BJ (cell line): Measurements from ENCODE around the gene RGS9BP. TPM values are rescaled to one million over a fixed set of nuclear protein-coding genes. Genes with fewer than 3 reads are reported as not detected.

Experiments used
- CTCF ChIA-PET: fragments of 350-600 bp; formaldehyde crosslinking; extraction: SDS; loops from one replicate; lab custom pipeline; 2021; ENCODE audit warnings: antibody characterized with exemption, inconsistent platforms; lab: Yijun Ruan, JAX
- POLR2A ChIA-PET: fragments of 300-600 bp; sonication (Branson Sonifier 250); formaldehyde crosslinking; extraction: SDS; loops from one replicate; lab custom pipeline; 2021; ENCODE audit warnings: antibody characterized with exemption; lab: Charles Lee
- DNase-seq: peaks from one replicate; pipeline ENCODE4 v3.0.0-alpha.2; 2011; ENCODE audit warnings: low read depth
- H3K27me3 ChIP-seq: 2 replicates; pipeline ENCODE4 v1.6.0; 2011; ENCODE audit warnings: low read length; ENCODE audit not compliant: control insufficient read depth, insufficient read depth
- H3K36me3 ChIP-seq: 2 replicates; pipeline ENCODE4 v1.5.1; 2011; ENCODE audit warnings: low read length; ENCODE audit not compliant: control insufficient read depth, insufficient read depth
- H3K4me3 ChIP-seq: 2 replicates; pipeline ENCODE4 v1.5.1; 2011; ENCODE audit warnings: low read depth, mild to moderate bottlenecking, control low read depth, low read length
- polyA plus RNA-seq: library from polyadenylated mRNA; depleted of rRNA; stranded (reverse); fragments of >200 nt; gene quantifications from 2 replicates; pipeline ENCODE4 v1.2.3, GENCODE V29; 2011
- TF ChIP-seq, protein P1 (sequence below): IDR thresholded peaks from 2 replicates; pipeline ENCODE4 v1.5.1; 2011; ENCODE audit warnings: low read depth, mild to moderate bottlenecking, control low read depth, inconsistent platforms, low read length, moderate library complexity; ENCODE audit not compliant: insufficient read depth

RGS9BP gene
- polyA plus RNA-seq, 1 experiment, result 0.12 TPM

DNA sequence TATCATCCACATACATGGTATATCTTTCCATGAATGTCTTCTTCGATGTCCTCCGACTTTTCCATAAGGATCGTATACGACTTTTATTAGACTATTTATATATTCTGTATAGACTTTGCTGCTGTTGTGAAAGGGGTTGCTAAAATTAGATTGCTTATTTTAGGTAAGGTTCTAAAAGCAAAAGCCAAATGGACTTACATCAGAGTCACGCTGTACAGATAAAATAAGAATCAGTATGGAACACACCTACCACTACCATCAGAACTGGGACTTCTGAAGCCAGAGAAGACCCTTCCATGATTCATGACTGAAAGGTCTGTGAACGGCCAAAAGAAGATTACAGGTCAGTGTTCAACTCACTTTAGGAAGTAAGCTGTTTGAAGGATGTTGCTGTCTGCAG, 9.6 kb upstream of the RGS9BP start:
- ChIA-PET POLR2A (no interaction called here), CTCF (interaction anchor here (0.6 kb wide), 1 partner anchor 575 kb away, joined by 3 read pairs; no protein-coding TSS in a partner anchor)
- no peaks in the 10 kb centered on the region for H3K36me3 ChIP-seq

DNA sequence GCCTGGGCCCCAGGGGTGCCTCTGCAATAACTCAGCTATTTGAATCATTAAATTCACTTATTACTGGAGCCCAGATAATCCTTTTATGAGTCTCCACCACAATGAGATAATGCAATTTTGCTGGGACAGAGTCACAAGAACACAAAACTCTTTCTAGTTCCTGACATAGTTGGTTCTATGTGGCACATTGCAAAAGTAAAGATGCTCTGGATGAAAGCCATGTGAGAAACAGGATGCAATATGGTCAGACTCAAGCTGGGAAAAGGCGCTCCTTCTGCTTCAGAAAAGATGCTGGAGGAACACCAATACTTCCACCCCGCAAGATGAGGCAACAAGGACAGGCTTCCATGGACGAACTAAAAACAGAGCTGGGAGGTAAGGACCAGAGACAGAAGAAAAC, 6.3 kb upstream of the RGS9BP start:
- POLR2A ChIA-PET, result no interaction called here
- CTCF ChIA-PET, result interaction anchor here (0.6 to 0.9 kb wide), 2 partner anchors 12 to 70 kb away, joined by 3 read pairs; no protein-coding TSS in a partner anchor

More for the DNA sequence above, 9.6 kb upstream of the RGS9BP start:
- no peak for DNase-seq
- TF ChIP-seq, protein P1, sequence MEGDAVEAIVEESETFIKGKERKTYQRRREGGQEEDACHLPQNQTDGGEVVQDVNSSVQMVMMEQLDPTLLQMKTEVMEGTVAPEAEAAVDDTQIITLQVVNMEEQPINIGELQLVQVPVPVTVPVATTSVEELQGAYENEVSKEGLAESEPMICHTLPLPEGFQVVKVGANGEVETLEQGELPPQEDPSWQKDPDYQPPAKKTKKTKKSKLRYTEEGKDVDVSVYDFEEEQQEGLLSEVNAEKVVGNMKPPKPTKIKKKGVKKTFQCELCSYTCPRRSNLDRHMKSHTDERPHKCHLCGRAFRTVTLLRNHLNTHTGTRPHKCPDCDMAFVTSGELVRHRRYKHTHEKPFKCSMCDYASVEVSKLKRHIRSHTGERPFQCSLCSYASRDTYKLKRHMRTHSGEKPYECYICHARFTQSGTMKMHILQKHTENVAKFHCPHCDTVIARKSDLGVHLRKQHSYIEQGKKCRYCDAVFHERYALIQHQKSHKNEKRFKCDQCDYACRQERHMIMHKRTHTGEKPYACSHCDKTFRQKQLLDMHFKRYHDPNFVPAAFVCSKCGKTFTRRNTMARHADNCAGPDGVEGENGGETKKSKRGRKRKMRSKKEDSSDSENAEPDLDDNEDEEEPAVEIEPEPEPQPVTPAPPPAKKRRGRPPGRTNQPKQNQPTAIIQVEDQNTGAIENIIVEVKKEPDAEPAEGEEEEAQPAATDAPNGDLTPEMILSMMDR, result no peak
- H3K27me3 ChIP-seq, result no peaks in the 10 kb centered on the region
- H3K4me3 ChIP-seq, result no peak overlapping the region

DNA sequence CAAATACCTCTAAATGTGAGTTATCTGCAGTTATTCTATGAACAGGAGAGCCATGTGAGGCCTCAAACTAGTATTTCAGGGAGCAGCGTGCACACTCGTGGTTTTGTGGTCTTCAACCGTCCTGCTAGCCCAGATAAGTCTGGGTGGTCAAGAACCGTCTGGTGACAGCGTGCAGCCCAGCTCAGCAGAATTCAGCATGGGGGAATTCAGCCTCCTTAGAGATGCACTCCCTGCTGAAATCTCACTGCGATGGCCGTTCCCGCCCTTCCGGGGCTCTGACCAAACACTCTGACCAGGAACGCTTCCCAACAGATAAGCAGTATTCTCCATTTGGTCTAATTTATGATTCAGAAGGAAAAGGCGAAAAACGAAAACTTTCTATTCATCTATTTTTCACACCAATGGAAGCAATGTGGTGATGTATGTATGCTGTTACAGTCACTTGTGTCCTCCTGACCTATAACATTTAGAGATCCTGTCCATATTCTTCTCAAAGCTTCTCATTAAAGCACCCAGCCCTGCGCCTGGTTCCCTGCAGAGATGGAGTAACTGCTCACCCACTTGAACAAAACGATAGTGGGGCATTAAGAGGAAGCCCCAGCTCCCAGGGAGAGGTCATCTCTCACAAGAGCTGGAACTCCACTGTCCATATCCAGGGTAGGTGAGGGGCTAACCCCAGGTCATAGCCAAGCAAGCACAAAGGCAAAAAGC, 3.6 kb upstream of the RGS9BP start:
- no peak for DNase-seq
- TF ChIP-seq, protein P1, result no peak
- POLR2A ChIA-PET, result no interaction called here
- CTCF ChIA-PET, result no interaction called here
- Histone ChIP-seq H3K36me3 (no peaks in the 10 kb centered on the region), H3K4me3 (no peak overlapping the region), H3K27me3 (peaks cover 11% of the 10 kb centered on the region)

More for the DNA sequence above, 6.3 kb upstream of the RGS9BP start:
- no peak for DNase-seq
- Histone ChIP-seq H3K36me3 (no peaks in the 10 kb centered on the region), H3K4me3 (no peak overlapping the region), H3K27me3 (no peaks in the 10 kb centered on the region)
- TF ChIP-seq, protein P1, result no peak

DNA sequence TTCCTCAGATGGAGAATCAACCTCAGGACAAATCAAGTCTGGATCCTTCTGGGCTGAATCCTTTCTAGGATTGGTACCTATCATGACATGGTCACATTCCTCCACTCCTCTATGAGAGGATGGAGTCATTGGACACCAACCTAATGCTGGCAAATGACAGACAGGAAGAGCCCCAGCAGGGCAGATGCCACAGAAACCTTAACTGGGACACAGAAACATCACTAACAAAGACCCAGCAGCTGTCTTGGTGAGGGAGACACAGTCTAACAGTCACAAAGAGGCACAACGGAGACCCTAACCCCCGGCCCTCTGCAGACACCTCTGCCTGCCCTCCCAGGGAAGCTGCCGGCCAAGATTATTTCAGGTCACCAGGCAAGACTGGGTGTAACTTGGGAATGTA, 2.8 kb upstream of the RGS9BP start:
- TF ChIP-seq, protein P1, result no peak
- CTCF ChIA-PET, result no interaction called here
- Histone ChIP-seq H3K27me3 (peaks cover 18% of the 10 kb centered on the region), H3K4me3 (no peak overlapping the region), H3K36me3 (no peaks in the 10 kb centered on the region)
- POLR2A ChIA-PET, result no interaction called here
- DNase-seq, result no peak

DNA sequence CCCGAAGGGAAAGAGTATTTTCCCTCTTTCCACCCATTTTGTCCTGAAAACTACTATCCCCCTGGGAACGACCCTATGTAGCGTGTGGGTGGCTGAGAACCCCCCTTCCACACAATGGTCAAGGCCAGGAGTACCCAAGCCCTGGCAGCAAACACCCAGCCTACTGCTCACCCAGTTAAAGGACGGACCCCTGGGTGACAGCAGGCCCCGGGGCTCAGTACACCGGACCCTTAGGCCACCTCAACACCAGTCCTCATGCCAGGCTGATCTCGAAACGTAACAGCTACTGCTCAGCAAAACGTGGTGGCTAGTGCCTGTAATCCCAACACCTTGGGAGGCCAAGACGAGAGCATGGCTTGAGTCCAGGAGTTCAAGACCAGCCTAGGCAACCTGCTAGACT, 2.1 kb upstream of the RGS9BP start:
- DNase-seq, result no peak
- CTCF ChIA-PET, result no interaction called here
- Histone ChIP-seq H3K36me3 (no peaks in the 10 kb centered on the region), H3K27me3 (peaks cover 18% of the 10 kb centered on the region), H3K4me3 (no peak overlapping the region)
- POLR2A ChIA-PET, result interaction anchor here (0.7 kb wide), 1 partner anchor 900 kb away, joined by 10 read pairs; no protein-coding TSS in a partner anchor
- TF ChIP-seq, protein P1, result no peak
